DND-41 (cell line): Measurements from ENCODE around the gene HSPBAP1.

Experiments used
- EZH2 ChIP-seq: IDR thresholded peaks from 3 replicates; pipeline ENCODE4 v1.6.1; 2012; ENCODE audit warnings: borderline replicate concordance, low read depth, mild to moderate bottlenecking, moderate library complexity, low read length, inconsistent platforms; ENCODE audit not compliant: severe bottlenecking
- TF ChIP-seq, protein P1 (sequence below): IDR thresholded peaks from 2 replicates; pipeline ENCODE4 v1.5.1; 2012; ENCODE audit warnings: borderline replicate concordance, low read length, moderate library complexity, mild to moderate bottlenecking; ENCODE audit not compliant: poor library complexity, severe bottlenecking; ENCODE audit errors: extremely low read depth

DNA sequence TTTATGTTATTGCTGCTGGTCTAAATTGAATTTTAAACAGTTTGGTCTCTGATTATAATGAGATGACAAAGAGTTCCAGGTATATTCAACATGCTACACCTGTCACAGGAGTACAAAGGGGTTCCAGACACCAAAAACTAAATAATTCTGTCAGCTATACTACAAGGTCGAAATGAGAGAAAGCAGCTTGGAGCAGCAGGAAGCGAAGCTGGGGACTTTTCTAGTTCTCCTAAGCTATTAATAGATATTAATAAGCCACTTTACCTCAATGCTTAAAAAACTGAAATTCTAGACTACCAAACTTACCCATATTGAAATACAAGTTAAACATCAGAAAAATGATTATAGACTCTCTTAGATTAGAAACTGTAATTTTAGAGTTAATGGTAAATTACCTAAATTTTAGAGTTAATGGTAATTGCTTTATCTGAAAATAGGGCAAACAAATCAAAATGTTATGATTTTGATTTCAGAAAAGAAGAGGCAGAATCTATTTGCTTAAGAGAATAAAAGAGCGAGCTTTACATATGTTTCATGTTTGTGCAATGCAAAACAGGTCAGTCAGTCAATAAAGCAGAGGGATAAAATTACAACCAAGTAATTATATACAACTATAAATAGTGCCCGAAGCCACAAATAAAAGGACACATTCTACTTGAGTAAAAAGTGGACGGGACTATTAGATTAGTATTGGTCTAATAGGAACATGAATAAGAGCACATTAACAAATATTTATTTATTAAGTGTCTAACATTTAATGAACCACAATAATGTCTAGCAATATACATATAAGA is 16.8 kb downstream of the HSPBAP1 start:
- TF ChIP-seq, protein P1, sequence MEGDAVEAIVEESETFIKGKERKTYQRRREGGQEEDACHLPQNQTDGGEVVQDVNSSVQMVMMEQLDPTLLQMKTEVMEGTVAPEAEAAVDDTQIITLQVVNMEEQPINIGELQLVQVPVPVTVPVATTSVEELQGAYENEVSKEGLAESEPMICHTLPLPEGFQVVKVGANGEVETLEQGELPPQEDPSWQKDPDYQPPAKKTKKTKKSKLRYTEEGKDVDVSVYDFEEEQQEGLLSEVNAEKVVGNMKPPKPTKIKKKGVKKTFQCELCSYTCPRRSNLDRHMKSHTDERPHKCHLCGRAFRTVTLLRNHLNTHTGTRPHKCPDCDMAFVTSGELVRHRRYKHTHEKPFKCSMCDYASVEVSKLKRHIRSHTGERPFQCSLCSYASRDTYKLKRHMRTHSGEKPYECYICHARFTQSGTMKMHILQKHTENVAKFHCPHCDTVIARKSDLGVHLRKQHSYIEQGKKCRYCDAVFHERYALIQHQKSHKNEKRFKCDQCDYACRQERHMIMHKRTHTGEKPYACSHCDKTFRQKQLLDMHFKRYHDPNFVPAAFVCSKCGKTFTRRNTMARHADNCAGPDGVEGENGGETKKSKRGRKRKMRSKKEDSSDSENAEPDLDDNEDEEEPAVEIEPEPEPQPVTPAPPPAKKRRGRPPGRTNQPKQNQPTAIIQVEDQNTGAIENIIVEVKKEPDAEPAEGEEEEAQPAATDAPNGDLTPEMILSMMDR = no peak
- no peak for TF ChIP-seq EZH2
